Anterior cingulate cortex (tissue), 58 donors: ENCODE results near the gene PDPK1.
"Not testable (repeated sequence)": the region's sequence is repeated elsewhere in the genome, so short reads cannot be mapped to it uniquely, and the experiment has no call there.

Experiments
- DNase-seq, 58 donors: peaks; one replicate each; lab custom pipeline; 2025; lab: John Stamatoyannopoulos, UW

Gene PDPK1

DNA sequence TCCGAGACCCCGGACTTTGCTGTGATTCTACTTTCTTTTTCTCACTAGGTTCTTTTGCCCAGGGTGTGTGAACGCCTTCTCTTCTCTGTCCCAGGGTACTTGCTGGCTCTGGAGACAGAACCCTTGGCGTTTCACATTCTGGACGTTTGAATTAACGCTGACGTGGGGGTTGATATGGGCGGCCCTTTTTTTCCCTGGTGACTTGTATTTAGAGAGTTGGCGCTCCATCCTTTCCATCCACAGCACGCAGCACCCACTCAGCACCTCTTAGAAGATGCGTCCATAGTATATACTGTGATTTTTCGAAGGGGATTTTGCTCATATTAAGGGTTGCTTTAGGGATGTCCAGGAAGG, 66.2 kb downstream of the PDPK1 start:
- not testable (repeated sequence) for DNase-seq

DNA sequence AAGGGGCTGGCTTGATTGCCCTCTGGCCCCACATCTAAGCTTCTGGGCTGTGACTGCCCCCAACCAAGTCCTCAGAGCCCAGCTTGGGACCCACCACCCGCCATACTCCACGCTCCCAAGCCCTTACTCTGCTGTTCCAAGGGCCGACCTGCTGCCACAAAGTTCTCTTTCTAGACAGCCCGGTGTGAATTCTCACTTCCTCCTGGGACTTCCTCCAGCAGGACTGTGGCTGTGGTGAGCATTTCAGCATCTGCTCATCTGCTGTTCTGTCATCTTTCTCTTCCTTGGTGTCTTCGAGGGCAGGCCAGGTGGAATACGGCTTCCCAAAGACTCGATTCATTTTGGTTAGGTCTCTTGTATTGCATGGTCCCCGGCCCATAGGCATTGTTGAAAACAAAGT, 69.0 kb downstream of the PDPK1 start:
- DNase-seq = not testable (repeated sequence)

DNA sequence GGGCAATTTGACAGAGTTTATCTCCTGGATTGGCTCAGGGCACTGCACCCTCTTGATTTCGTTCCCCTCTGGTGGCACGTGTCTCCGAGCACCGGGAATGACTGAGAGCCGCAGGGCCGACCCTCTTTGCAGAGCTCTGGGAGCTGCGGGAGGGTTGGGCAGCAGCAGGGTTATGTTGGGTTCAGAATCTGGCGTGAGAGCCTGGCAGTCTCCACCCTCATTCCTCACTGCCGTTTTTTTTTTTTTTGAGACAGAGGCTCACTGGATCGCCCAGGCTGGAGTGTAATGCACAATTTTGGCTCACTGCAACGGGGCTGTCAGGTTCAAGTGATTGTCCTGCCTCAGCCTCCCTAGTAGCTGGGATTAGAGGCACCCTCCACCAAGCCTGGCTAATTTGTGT, 71.5 kb downstream of the PDPK1 start:
- not testable (repeated sequence) for DNase-seq

DNA sequence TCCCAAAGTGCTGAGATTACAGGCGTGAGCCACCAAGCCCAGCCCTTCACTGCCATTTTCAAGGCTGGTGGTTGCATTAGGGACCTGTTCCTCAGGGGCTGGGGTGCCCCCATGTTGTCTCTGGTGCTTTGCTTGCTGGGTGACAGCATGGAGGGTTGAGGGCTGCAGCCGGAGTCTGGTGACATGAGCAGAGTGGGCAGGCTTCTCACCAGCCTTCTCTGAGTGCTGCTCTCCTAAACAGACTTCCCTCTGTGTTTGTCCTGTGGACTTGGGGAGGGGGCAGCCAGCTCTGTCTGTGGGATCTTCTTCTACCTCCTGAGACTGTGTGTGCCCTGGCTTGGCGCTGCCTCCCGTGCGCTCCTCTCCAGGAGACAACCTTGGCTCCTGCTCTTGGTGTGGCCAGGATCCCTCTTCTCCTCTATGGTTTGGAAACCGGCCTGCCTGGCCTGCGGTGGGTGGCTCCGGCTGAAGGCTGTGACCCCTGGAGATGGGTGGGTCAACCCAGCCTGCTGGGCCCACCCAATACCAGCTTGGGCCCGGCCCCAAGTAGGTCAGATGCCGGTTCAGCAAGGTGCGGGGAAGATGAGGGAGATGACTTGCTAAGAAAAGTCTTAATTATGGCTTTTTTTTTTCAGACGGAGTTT, 72.1 kb downstream of the PDPK1 start:
- DNase-seq = no peak

DNA sequence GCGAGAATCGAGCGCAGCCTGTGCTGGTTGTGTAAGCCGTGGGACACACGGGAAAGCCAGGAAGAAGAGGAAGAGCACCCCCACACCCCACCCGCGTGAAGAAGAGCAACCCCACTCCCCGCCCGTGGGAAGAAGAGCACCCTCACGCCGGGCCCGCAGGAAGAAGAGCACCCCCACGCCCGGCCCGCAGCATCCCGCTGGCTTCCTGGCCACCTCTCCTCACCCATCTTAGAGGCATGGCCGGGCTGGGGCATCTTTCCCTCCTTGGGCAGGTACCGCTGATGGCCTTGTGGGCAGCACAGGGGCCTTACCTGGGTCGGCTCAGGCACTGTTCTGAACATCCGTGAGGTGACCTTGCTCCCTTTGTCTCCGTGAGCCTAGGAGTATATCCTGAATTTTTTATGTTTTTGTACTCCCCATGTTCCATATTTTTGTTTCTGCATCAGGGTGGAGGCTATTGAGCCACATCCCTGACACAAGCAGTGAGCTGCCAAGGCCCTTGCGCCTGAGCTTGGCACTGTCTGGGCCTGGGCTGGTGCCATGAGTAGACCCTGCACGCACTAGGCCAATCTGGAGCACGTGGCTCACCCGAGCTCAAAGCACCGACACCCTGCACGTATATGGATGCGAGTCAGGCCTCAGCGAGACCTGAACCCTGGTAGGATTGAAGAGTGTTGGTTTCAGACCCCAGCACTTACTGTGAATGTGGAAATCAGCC, 73.1 kb downstream of the PDPK1 start:
- DNase-seq = no peak

DNA sequence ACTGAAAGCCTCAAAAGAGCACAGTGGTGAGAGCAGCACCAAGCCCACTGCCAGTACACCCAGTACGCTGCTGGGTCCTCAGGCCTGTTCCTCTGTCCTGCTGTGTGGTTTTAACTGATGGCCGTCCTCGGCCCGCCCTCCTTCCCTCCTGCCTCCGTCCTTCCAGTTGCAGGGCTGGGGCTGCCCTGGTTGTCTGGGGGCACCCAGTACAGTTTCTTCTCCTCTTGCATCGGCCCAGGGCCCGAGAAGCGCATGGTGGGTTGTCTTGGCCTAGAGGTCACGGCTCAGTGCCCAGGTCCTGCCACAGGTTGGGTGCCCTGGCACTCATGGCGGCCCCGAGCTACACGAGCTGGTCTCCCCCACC, 73.7 kb downstream of the PDPK1 start:
- DNase-seq = no peak

DNA sequence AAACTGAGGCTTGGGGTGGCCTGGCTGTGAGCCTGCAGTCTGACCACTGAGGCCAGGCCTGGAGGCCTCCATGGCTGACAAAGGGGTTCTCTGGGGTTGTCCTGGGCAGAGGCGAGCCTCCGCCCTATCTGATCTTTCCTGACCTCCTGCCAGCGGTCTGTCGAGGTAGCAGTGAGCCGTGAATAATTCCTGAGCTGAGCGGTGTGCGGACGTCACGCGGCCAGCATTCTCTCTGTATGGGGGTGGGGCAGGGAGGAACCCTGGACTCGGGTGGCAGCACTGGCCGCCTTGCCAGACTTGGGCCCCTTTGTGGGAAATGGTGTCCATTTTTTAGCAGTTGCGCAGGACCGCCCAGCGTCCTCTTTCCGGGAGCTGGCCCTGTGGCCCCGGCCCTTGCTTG, 74.1 kb downstream of the PDPK1 start:
- DNase-seq = not testable (repeated sequence)

DNA sequence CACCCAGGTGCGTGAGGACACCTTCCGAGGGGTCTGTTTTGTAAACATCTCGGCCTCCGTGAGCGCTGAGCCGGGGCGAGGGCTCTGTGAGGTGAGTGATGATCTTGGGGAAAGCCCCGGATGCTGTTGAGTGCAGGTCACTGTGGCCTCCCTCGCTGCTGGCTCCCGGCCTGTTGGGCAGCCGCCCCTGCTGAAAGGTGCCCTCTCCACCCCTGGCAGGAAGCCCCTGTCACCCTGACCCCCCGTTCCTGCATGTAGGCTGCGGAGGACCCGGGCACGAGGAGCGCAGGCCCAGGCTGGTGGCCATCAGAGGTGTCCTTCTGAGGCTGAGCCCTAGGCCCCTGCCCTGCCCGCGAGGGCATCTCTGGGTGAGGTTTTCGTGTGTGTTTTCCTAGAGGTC, 75.4 kb downstream of the PDPK1 start:
- DNase-seq = not testable (repeated sequence)

DNA sequence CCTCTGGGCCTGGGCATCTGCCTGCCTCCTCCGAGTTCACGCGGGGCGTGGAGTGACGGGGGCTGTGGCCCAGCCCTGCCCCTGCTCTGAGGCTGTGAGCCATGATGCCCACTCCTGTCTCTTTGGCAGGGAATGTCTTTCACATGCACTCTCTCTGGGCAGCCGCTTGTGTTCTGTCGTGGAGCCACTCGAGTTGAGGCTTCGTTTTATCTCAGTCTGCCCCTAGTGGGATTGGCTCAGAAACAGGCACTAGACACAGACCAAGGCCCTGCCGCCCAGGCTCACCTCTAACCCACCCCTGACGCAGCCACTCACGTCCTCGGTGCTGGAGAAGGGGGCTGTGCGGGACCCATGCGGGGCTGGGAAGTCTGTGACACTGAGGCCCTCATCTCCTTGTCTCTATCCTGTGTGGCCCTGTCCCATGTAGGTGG, 77.0 kb downstream of the PDPK1 start:
- no peak for DNase-seq

DNA sequence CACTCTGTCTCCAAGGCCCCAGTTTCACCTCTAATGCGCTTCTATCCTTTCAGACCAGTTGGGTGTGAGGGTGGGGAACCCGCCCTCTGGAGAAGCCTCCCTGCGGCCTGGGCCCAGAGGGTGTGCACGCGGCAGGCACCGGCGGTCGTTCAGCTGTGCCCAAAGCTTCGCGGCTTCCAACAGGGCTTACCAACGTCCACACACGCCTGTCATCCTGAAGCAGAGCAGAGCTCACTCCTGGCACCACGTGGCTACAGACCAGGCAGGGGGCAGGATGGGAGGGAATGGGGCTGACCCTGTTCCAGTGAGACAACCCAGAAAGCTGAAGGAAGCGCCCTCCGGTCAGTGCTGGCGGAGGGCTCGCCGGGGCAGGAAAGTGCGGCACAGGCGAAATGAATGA, 81.1 kb downstream of the PDPK1 start:
- not testable (repeated sequence) for DNase-seq

DNA sequence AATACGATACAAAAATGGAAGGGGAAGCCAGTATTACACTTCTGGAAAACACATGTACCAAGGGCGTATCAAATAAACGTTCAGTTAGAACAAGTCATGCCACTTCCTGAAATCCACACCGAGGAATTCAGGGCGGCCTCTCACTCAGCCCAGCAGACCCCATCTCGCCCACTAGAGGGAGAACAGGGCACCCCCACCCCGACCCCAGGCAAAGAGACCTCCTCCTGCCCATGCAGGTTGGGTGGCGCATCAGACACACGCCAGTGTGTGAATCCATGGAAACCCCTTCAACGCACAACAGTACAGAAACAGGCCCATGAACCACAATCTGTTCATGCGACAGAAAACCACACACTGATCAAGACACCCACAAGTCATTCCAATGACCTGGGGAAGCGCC, 81.8 kb downstream of the PDPK1 start:
- DNase-seq = not testable (repeated sequence)

DNA sequence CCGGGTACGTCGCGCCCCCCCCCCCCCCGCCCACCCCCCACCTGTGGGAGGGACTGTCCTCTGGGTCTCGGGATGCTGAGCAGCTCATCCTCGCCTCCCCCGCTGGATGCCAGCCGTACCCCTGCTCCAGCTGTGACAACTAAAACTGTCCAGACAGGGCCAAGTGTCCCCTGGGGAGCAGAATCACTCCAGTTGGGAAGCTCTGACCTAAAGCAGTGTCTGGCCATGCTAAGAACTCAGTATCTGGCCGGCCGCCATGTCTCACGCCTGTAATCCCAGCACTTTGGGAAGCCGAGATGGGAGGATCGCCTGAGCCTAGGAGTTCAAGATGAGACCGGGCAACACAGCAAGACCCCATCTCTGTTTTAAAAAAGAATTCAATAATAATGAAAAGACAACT, 83.0 kb downstream of the PDPK1 start:
- DNase-seq = not testable (repeated sequence)

DNA sequence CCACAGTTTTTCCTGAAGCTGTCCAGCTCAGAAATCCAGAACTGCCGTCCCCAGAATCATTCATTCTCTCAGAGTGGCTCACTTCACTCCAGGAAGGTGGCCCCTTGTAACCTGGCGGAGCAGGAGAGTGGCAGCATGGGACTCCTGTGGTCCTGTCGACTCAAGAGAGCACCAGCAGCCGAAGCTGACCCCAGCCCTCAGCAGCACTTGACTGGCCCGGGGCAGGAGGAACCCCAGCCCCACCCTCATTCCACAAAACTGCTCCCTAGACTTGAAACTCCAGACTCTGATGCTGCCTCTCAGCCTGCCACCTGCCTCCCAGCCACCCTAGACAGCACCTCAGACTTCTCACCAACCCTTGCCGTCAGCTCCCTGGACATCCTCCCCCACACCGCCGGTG, 83.6 kb downstream of the PDPK1 start:
- not testable (repeated sequence) for DNase-seq

DNA sequence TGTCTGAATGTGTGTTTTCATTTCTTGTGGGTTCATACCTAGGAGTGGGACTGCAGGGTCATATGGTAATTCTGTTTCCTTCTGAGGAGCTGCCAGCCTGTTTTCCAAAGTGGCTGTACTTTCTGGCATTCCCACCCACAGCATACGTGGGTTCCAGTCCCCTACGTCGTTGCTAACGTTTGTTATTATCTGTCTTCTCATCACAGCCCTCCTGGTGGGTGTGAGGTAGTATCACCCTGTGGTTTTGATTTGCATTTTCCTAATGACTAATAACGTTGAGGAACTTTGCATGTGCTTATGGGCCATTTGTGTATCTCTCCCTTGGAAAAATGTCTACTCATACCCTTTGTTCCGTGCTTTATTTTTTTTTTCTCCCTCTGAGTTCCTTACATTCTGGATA, 89.3 kb downstream of the PDPK1 start:
- DNase-seq = not testable (repeated sequence)

DNA sequence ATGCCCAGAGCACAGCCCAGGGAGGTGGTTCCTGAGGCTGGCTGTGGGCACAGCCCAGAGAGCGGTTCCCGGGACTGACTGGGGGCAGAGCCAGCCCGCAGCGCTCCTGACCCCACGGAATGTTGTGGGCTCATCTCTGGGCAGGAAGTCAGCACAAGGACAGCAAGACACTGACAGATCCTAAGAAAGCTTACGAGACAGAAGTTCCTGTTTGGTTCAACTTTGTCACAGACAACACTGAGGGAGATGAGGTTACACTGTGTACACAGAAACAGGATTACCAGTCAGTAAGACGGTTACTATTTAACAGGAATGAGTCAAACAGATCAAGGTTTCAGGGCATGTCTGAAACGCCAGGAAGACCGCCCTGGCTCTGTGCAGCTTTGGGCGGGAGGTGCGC, 93.4 kb downstream of the PDPK1 start:
- not testable (repeated sequence) for DNase-seq

DNA sequence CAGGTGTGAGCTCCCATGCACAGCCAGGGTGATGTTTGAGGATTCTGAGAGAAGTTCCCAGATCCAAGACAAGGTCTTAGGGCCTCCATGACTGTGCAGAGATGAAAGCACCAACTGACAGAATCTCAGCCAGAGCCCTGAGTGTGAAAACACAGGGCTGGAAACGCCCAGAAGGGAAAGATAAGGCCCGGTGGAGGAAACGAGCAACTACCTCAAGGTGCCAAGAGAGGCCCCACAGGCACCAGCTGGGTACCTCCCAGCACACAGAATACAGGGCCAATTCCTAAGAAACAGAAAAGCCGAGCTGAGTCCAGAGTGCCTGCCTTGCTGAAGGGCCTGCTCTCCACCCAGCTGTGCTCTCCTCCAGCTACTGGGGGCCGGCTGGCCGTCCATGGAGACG, 94.5 kb downstream of the PDPK1 start:
- DNase-seq = not testable (repeated sequence)

DNA sequence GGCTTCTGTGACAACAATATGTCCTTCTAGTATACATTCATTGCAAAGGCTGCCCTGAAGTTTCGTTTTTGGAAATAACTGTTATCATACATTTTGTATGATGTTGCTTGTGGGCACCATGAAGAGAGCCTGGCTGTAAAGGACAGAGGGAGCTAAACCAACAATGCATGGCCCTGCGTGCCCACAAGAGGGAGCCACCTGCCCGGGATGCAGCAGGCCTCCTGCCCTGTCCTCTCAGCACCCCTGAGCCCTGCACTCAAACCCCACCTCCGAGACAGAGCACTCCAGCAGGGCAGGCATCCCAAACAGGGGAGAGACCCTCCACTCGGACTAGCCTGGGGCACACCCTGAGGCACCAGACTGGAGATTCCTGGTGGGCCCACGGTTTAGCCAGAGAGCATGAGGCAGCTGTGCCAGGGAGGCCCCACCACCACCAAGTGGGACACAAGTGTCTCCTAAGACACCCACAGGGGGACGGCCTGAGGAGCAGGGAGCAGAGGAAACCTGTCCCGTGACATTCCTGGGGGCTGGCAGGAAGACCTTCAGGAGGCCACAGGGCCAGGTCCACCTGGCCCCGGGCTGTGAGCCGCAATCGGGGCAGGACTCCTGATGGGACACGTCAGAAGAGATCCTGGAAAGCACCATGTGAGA, 101.4 kb downstream of the PDPK1 start:
- not testable (repeated sequence) for DNase-seq

DNA sequence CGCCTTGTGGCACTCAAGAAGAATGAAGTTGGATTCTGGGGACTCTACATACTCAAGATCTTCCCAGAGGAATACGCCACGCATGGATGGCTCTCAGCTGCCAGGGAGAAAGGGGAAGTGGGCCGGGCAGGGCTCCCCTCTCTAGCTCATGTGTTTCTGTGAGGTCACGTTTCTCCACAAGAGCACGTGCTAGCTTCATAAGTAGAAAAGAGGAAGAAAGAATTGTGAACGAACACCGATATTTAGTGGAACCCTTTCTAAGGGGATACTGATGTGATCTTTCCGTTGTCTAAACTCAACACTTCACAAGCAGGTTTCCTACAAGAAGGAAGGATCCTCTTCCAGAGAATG, 101.9 kb downstream of the PDPK1 start:
- DNase-seq = not testable (repeated sequence)

DNA sequence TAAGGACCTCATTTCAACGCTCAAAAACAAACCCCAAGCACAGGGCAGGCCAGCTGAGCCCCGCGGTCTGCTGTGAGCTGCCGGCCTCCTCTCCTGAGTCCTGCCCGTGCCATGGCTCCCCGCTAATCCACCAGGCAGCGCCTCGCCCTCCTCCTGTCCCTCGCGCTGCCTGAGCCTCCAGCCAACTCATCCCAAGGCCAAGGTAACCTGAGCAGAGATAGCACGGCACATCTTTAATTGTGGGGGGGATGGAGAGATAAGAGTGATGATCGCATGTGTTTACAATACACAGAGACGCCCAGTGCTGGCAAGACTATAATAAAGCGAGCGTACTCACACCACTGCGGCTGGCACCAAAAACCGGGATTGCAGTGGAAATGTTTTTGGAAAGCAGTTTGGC, 104.7 kb downstream of the PDPK1 start:
- DNase-seq = not testable (repeated sequence)

DNA sequence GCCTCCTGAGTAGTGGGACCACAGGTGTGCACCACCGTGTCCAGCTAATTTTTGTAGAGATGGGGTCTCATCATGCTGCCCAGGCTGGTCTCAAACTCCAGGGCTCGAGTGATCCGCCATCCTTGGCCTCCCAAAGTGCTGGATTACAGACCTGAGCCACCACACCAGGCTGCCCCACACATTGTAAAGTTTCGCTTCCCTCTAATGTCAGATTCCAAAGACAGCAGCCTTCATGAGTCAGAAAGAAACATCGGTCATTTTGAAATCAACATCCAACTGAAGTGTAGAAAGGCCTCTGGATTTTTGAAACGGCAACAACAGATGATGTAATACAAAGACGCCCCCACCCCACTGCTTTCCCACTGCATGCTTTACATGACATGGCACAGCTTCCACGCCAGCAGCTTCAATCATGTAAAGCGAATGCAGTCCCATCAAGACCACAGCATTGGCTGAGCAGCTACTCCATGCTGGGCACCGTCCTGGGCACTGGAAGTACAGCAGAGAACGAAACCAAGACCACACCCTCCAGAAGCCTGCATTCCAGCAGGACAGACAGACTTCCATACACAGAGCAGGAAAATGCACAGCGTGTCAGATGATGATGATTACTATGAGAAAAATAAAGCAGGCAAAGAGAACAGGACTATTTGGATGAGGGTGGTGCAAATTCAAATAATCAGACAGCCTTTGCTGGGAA, 107.1 kb downstream of the PDPK1 start:
- DNase-seq = not testable (repeated sequence)

DNA sequence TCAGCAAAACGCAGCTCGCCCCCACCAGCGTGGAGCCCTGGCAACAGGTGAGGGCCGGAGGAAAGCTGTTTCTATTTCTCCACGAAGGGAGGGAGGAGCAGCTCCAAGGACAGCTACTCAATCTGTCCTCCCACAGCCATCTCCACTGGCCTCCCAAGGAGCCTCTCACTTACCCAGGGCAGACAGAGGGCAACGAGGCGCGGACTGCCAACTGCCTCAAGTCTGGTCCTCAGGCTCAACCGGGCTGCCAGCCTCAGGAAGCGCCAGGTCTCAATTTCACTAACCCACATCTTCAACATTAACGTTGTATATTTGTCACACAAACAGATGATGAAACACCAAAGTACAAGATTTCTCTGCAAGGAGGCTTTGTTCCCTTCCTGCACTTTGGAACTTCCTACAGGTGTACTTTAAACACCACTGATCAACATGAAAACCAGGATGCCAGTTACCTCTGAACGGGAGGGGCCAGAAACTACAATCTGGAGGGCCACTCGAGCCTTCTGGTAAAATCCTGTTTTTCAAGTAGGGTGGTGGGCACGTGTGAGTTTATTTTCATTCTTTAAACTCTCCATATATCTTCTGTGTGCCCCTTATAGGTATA, 113.5 kb downstream of the PDPK1 start:
- not testable (repeated sequence) for DNase-seq
